LNCAP (cell line): ENCODE measurements around the gene HNRNPLL.

Source experiments
- TF ChIP-seq, protein P1 (sequence below): fragments of 450-650 bp; IDR thresholded peaks from 2 replicates; pipeline ENCODE4 v1.5.1; 2017; ENCODE audit warnings: mild to moderate bottlenecking

HNRNPLL gene

DNA sequence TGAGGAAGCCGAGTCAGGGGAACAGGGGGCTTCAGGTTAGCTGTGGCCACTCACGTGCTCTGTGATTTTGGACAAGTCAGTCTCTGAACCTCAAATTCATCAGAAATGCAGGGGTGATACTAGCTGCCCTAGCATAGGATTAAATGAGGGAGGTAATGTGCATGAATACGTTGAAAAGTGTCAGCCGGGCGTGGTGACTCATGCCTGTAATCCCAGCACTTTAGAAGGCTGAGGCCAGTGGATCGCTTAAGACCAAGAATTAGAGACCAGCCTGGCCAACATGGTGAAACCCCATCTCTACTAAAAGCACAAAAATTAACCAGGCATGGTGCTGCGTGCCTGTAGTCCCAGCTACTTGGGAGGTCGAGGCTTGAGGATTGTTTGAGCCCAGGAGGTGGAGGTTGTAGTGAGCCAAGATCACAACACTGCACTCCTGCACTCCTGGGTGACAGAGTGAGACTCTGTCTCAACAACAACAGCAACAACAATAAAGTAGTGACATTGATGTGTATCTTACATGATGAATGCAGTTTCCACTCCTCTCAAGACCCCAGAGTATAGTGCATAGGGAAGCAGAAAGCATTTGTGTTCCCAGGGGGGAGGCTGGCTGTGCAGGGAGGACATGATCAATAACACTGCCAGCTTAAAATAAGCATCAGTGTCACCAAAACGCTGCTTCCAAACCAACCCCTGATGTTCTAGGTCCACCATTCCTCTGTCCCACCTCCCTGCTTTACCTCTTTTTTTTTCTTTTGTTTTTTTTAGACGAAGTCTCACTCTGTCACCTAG, 68.8 kb downstream of the HNRNPLL start:
- TF ChIP-seq, protein P1, sequence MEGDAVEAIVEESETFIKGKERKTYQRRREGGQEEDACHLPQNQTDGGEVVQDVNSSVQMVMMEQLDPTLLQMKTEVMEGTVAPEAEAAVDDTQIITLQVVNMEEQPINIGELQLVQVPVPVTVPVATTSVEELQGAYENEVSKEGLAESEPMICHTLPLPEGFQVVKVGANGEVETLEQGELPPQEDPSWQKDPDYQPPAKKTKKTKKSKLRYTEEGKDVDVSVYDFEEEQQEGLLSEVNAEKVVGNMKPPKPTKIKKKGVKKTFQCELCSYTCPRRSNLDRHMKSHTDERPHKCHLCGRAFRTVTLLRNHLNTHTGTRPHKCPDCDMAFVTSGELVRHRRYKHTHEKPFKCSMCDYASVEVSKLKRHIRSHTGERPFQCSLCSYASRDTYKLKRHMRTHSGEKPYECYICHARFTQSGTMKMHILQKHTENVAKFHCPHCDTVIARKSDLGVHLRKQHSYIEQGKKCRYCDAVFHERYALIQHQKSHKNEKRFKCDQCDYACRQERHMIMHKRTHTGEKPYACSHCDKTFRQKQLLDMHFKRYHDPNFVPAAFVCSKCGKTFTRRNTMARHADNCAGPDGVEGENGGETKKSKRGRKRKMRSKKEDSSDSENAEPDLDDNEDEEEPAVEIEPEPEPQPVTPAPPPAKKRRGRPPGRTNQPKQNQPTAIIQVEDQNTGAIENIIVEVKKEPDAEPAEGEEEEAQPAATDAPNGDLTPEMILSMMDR = no peak

DNA sequence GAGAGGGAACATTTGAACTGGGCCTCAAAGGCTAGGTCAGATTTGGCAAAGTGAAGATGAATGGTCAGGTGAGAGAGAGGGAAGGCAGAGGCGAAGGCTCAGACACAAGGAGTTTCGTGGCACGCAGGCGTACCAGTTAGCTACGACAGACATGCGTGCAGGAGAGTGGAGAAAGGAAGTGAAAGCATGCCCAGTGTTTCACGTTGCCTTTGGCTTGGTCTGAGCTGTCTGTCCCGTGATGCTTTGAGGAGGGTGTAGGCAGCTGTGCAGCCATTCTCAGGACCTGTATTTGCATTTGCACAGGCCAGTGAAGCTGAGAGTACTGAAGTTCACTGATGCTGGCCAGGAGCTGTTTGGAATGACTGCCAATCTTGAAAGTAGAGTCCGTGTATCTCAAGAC, 69.5 kb downstream of the HNRNPLL start:
- TF ChIP-seq, protein P1 = no peak

DNA sequence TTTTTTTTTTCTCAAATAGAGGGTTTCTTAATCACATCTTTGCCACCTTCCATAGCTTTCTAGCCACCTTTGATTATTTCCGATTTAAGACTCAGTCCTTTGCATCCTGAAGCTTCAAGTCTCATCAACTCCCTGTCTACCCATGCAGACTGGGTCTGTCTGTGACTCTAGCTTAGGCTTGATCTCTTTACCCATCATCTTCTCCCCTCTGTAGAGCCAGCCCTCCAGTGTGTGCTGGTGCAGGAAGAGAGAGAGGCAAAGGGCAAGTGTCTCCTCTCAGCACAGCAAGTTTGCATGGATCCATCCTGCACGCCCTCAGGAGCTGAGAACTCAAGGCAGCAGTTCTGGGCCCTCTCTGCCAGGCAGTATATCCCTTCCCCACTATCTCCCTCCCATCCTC, 70.4 kb downstream of the HNRNPLL start:
- TF ChIP-seq, protein P1 = no peak

DNA sequence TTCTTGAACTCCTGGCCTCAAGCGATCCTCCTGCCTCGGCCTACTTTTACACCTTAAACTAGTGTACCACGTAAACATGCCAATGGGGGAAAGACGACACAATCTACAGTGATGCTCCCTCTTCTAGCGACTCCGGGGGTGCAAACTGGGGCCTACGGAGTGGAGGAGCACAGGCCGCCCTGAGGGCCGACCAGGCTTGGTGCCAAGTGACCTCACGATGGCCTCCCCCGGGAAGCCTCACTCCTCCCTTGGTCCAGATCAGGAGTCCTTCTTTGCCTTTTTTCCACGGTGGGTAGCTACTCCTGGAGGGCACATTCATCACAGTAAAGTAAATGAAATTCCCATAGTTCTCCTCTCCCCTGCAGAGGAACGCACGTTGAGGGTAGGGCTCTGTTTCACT, 73.5 kb downstream of the HNRNPLL start:
- TF ChIP-seq, protein P1 = no peak

DNA sequence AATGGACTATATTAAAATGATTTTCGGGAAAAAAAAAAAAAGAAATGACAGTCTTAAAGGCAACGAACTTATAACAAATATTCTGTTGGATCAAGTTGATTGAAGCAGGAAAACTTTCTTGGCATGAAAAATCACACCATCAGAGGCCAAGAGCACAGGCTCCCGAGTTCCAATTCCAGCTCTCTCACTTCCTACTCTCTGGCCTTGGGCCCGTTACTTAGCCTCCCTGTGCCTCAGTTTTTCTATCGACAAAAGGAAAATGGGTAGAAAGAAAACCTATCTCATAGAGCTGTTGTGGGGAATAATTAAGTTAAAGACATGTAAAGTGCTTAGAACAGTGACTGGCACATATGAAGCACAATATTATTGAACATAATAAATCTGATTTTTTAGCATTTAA, 74.2 kb downstream of the HNRNPLL start:
- TF ChIP-seq, protein P1 = no peak

DNA sequence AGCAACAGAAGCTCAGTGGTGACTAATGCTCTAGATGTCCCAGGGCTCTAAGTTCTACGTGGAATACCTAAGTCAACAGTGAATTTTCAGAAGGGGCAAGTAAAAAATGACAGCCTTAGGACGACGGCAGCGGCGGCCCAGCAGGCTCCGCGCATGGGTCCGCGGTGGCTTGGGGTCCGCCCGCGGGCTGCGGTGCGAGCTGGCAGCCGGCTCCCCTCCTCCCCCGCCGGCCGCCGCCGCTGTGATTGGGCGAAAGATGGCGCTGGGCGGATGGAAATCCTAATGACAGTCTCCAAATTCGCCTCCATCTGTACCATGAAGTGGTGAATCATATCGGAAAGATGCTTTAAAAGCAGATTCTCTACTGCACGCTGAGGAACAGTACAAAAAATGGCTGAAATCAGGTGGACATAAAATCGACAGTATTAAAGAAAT, 74.7 kb downstream of the HNRNPLL start:
- TF ChIP-seq, protein P1 = no peak

DNA sequence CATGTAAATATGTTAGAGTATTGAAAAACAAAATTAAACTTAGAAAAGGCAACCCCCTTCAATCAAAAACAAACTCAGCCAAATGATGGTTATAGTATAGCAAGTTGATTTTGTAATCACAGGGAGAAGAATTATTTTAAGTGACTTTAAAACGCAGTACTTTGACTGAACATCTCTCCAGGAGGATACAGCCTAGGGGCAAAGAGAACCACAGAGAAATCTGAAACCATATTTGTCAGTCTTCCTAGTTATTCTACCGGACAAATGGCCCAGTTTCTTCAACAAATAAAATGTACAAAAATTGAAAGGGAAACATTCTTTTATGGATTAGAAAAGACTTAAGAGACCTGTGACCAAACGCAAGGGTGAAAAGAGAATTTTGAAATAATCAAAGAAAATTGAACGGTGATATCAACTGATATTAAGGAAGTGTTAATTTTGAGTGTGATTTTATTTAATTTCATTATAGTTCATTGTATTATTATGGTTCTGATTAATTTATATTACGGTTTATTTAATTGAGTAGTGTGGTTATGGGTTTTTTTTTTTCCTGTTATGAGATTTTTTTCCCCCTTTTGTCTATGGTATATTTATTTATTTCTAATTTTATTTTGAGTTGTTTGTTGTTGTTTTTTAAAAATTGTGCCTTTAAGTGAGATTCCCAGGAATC, 75.3 kb downstream of the HNRNPLL start:
- TF ChIP-seq, protein P1 = no peak
